NCI-H2171 (cell line): ENCODE data around the gene TAPBPL.
A peak's percentile ranks its signal among the peaks of the same experiment; 100 is the strongest.
"Not testable (repeated sequence)": the region's sequence is repeated elsewhere in the genome, so short reads cannot be mapped to it uniquely, and the experiment has no call there.

Experiments
- DNase-seq: peaks from one replicate; lab custom pipeline; 2025; lab: John Stamatoyannopoulos, UW

The TAPBPL gene

GRCh38 chr12:6490673-6491072, 38.8 kb downstream of the TAPBPL start:
- not testable (repeated sequence) for DNase-seq

- DNase-seq = peak; percentile 100
Observed at GRCh38 chr12:6492838-6493496, 41.1 kb downstream of the TAPBPL start, which contains the start of gene MRPL51. TSS of gene MRPL51 (minus strand) at chr12:6493262. CDS start at chr12:6493136, 126 bp downstream.

GRCh38 chr12:6493497-6494257, 41.8 kb downstream of the TAPBPL start, which contains the start of gene NCAPD2:
TSS of gene NCAPD2 (plus strand) at chr12:6494102. CDS start at chr12:6495099, 997 bp downstream.
- peak; percentile 100 for DNase-seq

- DNase-seq = no peak
Observed at GRCh38 chr12:6494258-6494743, 42.5 kb downstream of the TAPBPL start.

- no peak for DNase-seq
Observed at GRCh38 chr12:6494968-6495367, 43.1 kb downstream of the TAPBPL start.

- DNase-seq = not testable (repeated sequence)
Observed at GRCh38 chr12:6497291-6497690, 45.4 kb downstream of the TAPBPL start.

DNA sequence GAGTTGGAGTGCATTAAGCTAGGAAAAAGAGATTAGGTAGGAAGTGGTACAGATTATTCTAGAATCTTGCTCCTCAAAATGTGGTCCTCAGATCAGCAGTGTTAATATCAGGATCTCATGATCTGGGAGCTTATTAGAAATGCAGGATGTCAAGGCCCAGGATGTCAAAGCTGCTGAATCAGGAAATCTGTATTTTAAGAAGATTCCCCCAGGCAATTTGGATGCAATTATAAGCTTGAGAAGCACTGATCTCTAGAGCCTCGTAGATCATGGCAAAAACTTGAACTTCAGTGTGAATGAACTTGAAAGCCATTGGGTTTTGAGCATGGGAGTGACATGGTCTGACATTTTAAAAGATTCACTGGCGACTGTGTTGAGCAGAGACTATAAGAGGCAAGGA, 48.6 kb downstream of the TAPBPL start:
- DNase-seq = no peak

- no peak for DNase-seq
Observed at GRCh38 chr12:6507102-6507998, 55.5 kb downstream of the TAPBPL start.

- DNase-seq = no peak
Observed at GRCh38 chr12:6508087-6508486, 56.2 kb downstream of the TAPBPL start.
